B cell (primary cell): ENCODE measurements around the gene ATP2B3. TPM values are rescaled to one million over a fixed set of nuclear protein-coding genes. Genes with fewer than 3 reads are reported as not detected.
"Not testable (repeated sequence)": the region's sequence is repeated elsewhere in the genome, so short reads cannot be mapped to it uniquely, and the experiment has no call there.

Experiments used
- ATAC-seq: fragments of 200-7000 bp; cut with Tn5 transposase; one replicate; pipeline ENCODE4 v1.10.0; 2021; ENCODE audit warnings: low read depth, mild to moderate bottlenecking, moderate number of reproducible peaks, moderate library complexity
- CTCF ChIA-PET: fragments of 350-600 bp; sonication (Branson Sonifier 250); formaldehyde crosslinking; loops from one replicate; lab custom pipeline; 2021; ENCODE audit warnings: antibody characterized with exemption, inconsistent platforms; lab: Charles Lee
- POLR2A ChIA-PET: fragments of 350-600 bp; sonication (Branson Sonifier 250); formaldehyde crosslinking; loops from one replicate; lab custom pipeline; 2021; ENCODE audit warnings: antibody characterized with exemption; lab: Charles Lee
- DNase-seq: peaks from one replicate; pipeline ENCODE4 v3.0.0; 2013
- H2AFZ ChIP-seq: 2 replicates; pipeline ENCODE4 v1.6.1; 2012; ENCODE audit warnings: mild to moderate bottlenecking, low read depth, low read length; ENCODE audit not compliant: insufficient read depth, poor library complexity, severe bottlenecking
- H3K27ac ChIP-seq, 2 donors: 1 replicate in 1 of 2; 2 replicates in 1 of 2; pipeline ENCODE4 v1.5.1; 2012 to 2013; ENCODE audit warnings: low read length in 2 of 2, mild to moderate bottlenecking in 2 of 2, moderate library complexity in 1 of 2
- H3K27me3 ChIP-seq, 4 experiments: fragments of 200-600 bp in 1 of 4; sonication (generic) in 1 of 4; replicated peaks in 1 of 4; 1 replicate in 2 of 4; 2 replicates in 2 of 4; pipeline versions ENCODE4 v1.6.1 to v1.7.0; 2013 to 2016; ENCODE audit warnings: low read length in 3 of 4, mild to moderate bottlenecking in 2 of 4, mixed read lengths in 1 of 4, moderate library complexity in 1 of 4; ENCODE audit not compliant: insufficient read depth in 4 of 4, control insufficient read depth in 3 of 4; ENCODE audit errors: control extremely low read depth in 1 of 4
- H3K36me3 ChIP-seq, 2 experiments: replicated peaks in 1 of 2; 1 replicate in 1 of 2; 2 replicates in 1 of 2; pipeline versions ENCODE4 v1.6.1 to v1.7.1; 2013; ENCODE audit warnings: low read length in 1 of 2; ENCODE audit not compliant: insufficient read depth in 2 of 2, control insufficient read depth in 1 of 2; ENCODE audit errors: control extremely low read depth in 1 of 2, extremely low read depth in 1 of 2
- H3K4me1 ChIP-seq, 2 donors: fragments of 200-600 bp in 1 of 2; sonication (generic) in 1 of 2; 1 replicate in 1 of 2; 2 replicates in 1 of 2; pipeline versions ENCODE4 v1.5.1 to v1.6.1; 2013 to 2017; ENCODE audit warnings: low read length in 2 of 2; ENCODE audit not compliant: control insufficient read depth in 2 of 2, insufficient read depth in 2 of 2
- H3K4me2 ChIP-seq: replicated peaks from 2 replicates; pipeline ENCODE3; 2012; ENCODE audit warnings: mild to moderate bottlenecking, low read depth, low read length; ENCODE audit not compliant: poor library complexity, severe bottlenecking
- H3K4me3 ChIP-seq, 5 experiments: fragments of 200-600 bp in 1 of 5; sonication (generic) in 1 of 5; 1 replicate in 3 of 5; 2 replicates in 2 of 5; pipeline versions ENCODE4 v1.5.1 to v1.7.0; 2011 to 2016; ENCODE audit warnings: low read length in 4 of 5, mild to moderate bottlenecking in 4 of 5, low read depth in 2 of 5, control low read depth in 1 of 5, moderate library complexity in 1 of 5; ENCODE audit not compliant: insufficient read depth in 1 of 5; ENCODE audit errors: control extremely low read depth in 1 of 5, extremely low read depth in 1 of 5
- H3K79me2 ChIP-seq: fragments of 200-600 bp; sonication (generic); one replicate; pipeline ENCODE4 v1.6.0; 2016; ENCODE audit warnings: low read length; ENCODE audit not compliant: control insufficient read depth, insufficient read depth
- H3K9ac ChIP-seq: fragments of 200-600 bp; sonication (generic); 2 replicates; pipeline ENCODE4 v1.6.1; 2017; ENCODE audit warnings: mild to moderate bottlenecking, low read length, moderate library complexity
- H3K9me3 ChIP-seq, 3 donors: one replicate each; pipeline versions ENCODE4 v1.6.1 to v1.7.1; 2013; ENCODE audit warnings: low read length in 2 of 3; ENCODE audit not compliant: control insufficient read depth in 2 of 3, insufficient read depth in 1 of 3; ENCODE audit errors: control extremely low read depth in 1 of 3
- H4K20me1 ChIP-seq: 2 replicates; pipeline ENCODE4 v1.6.0; 2012; ENCODE audit warnings: mild to moderate bottlenecking, low read length; ENCODE audit not compliant: insufficient read depth, control insufficient read depth, poor library complexity, severe bottlenecking
- H3K27ac Mint-ChIP-seq: one replicate; pipeline ENCODE4 v1.8.0; 2021; ENCODE audit warnings: mixed read lengths
- H3K27me3 Mint-ChIP-seq: one replicate; pipeline ENCODE4 v1.8.0; 2021; ENCODE audit warnings: mixed read lengths
- H3K4me1 Mint-ChIP-seq: one replicate; pipeline ENCODE4 v1.8.0; 2021; ENCODE audit warnings: mixed read lengths
- H3K4me3 Mint-ChIP-seq: one replicate; pipeline ENCODE4 v1.8.0; 2021; ENCODE audit warnings: mixed read lengths
- H3K9me3 Mint-ChIP-seq: one replicate; pipeline ENCODE4 v1.8.0; 2022; ENCODE audit warnings: mixed read lengths; ENCODE audit not compliant: insufficient read depth
- EZH2 ChIP-seq: IDR thresholded peaks from 2 replicates; pipeline ENCODE4 v1.6.1; 2012; ENCODE audit warnings: borderline replicate concordance, low read depth, mild to moderate bottlenecking, moderate library complexity, low read length; ENCODE audit not compliant: insufficient read depth, poor library complexity, severe bottlenecking
- WGBS: methylation state at CpG from one replicate; pipeline ENCODE4 v1.1.5; 2013; ENCODE audit warnings: missing lambda C conversion rate; ENCODE audit not compliant: insufficient coverage; 5-methylcytosine and 5-hydroxymethylcytosine counted together
- intact Hi-C: fragments of 100-400 bp; cut with micrococcal nuclease; formaldehyde crosslinking; loops from one replicate; pipeline ENCODE4 v1.10.0; 2022
- polyA plus RNA-seq: library from polyadenylated mRNA; depleted of rRNA; stranded (reverse); fragments of >200 nt; gene quantifications from 2 replicates; pipeline ENCODE4 v1.2.3, GENCODE V29; 2012
- total RNA-seq, 2 donors: library from RNA; stranded (reverse); fragments of 120-200 nt in 1 of 2; gene quantifications; 1 replicate in 1 of 2; 2 replicates in 1 of 2; pipeline versions ENCODE4 v1.2.3 to v1.2.4, GENCODE V29; 2013 to 2022
- TF ChIP-seq, protein P1 (sequence below): fragments of 200-600 bp; IDR thresholded peaks from one replicate; pipeline ENCODE4 v1.8.0; 2022; ENCODE audit warnings: antibody characterized with exemption, mild to moderate bottlenecking

The ATP2B3 gene
- total and polyA plus RNA-seq, 2 donors (not counting 1 experiment from before 2014, with no cell fraction given): not detected

DNA sequence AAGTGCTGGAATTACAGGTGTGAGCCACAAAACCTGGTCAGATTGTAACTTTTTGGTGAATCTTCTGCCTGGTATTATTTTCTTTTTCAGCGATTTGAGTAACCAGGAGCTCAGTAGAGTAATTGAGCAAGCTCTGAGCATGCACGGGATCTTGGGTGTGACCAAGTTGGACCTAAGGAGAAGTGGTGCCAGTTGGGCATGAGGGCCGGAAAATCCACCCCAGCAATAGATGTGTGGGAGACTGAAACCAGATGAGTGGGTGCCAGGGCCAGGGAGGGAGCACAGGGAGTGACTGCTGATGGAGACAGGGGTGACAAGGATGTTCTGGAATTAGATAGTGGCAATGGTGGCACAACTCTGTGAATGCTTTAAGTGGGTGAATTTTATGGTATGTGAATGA lies 85.2 kb downstream of the ATP2B3 start:
- no peaks in the 10 kb centered on the region for H3K27me3 Mint-ChIP-seq
- H3K27me3 ChIP-seq: no peaks in the 10 kb centered on the region
- no peak overlapping the region for H2AFZ ChIP-seq
- H3K4me1 ChIP-seq: peaks cover 8 to 17% of the 10 kb centered on the region in 2 donors
- ChIA-PET CTCF (interaction anchor here (1.5 kb wide), 1 partner anchor 20 kb away, joined by 3 read pairs; no protein-coding TSS in a partner anchor), POLR2A (no interaction called here)
- H4K20me1 ChIP-seq: peaks cover 5% of the 10 kb centered on the region
- ATAC-seq (no peak), DNase-seq (no peak)
- H3K79me2 ChIP-seq: peaks cover 7% of the 10 kb centered on the region
- WGBS: 100% methylated on average over 3 of the region's 3 CpGs
- intact Hi-C loops: no loop called here
- H3K9me3 Mint-ChIP-seq: no peaks in the 10 kb centered on the region
- H3K4me3 Mint-ChIP-seq: no peak overlapping the region
- no peak overlapping the region for H3K4me2 ChIP-seq
- no peak overlapping the region for H3K9ac ChIP-seq
- H3K27ac ChIP-seq: no peak overlapping the region
- H3K27ac Mint-ChIP-seq: no peak overlapping the region
- H3K4me3 ChIP-seq: no peak overlapping the region
- H3K36me3 ChIP-seq: no peaks in the 10 kb centered on the region
- H3K4me1 Mint-ChIP-seq: peaks cover 19% of the 10 kb centered on the region
- no peaks in the 10 kb centered on the region for H3K9me3 ChIP-seq
- TF ChIP-seq EZH2: no peak
- TF ChIP-seq, protein P1, sequence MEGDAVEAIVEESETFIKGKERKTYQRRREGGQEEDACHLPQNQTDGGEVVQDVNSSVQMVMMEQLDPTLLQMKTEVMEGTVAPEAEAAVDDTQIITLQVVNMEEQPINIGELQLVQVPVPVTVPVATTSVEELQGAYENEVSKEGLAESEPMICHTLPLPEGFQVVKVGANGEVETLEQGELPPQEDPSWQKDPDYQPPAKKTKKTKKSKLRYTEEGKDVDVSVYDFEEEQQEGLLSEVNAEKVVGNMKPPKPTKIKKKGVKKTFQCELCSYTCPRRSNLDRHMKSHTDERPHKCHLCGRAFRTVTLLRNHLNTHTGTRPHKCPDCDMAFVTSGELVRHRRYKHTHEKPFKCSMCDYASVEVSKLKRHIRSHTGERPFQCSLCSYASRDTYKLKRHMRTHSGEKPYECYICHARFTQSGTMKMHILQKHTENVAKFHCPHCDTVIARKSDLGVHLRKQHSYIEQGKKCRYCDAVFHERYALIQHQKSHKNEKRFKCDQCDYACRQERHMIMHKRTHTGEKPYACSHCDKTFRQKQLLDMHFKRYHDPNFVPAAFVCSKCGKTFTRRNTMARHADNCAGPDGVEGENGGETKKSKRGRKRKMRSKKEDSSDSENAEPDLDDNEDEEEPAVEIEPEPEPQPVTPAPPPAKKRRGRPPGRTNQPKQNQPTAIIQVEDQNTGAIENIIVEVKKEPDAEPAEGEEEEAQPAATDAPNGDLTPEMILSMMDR: no peak

DNA sequence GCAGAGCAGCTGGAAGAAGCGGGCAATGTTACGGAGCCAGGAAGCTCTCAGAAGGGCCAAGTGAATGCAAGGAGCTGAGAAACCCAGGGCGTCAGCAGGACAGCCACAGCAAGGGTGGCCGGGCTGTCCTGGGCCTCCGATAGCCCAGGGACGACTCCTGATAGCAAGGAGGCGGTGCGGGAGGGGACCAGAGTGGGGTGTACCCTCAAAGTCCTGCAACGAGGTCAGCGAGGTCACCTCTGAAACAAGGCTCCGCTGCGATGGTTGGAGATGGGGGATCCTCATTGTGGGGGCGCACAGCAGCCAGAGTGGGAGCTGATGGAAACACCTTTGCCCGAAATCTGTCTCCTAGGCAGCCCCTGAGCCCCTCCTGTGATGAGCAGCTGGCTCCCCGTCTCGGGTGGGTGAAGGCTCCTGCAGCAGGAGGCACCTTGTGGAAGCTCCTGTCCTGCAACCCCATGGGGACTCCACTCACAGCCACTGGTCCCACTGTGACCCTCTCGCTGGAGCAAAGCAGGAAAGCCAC lies 85.8 kb downstream of the ATP2B3 start:
- Histone ChIP-seq H3K9ac (no peak overlapping the region), H3K27me3 (no peaks in the 10 kb centered on the region), H3K36me3 (no peaks in the 10 kb centered on the region), H3K4me3 (no peak overlapping the region), H3K79me2 (peaks cover 1% of the 10 kb centered on the region), H3K27ac (no peak overlapping the region), H3K9me3 (no peaks in the 10 kb centered on the region), H3K4me1 (peaks cover 5 to 11% of the 10 kb centered on the region in 2 donors), H3K4me2 (no peak overlapping the region), H2AFZ (no peak overlapping the region), H4K20me1 (no peaks in the 10 kb centered on the region)
- Mint-ChIP-seq H3K4me1 (peaks cover 14% of the 10 kb centered on the region), H3K9me3 (no peaks in the 10 kb centered on the region), H3K4me3 (no peak overlapping the region), H3K27ac (no peak overlapping the region), H3K27me3 (no peaks in the 10 kb centered on the region)
- intact Hi-C loops: no loop called here
- TF ChIP-seq, protein P1: no peak
- no peak for TF ChIP-seq EZH2
- ChIA-PET CTCF (no interaction called here), POLR2A (no interaction called here)
- WGBS: 96% methylated on average over 11 of the region's 17 CpGs
- DNase-seq (no peak), ATAC-seq (no peak)

DNA sequence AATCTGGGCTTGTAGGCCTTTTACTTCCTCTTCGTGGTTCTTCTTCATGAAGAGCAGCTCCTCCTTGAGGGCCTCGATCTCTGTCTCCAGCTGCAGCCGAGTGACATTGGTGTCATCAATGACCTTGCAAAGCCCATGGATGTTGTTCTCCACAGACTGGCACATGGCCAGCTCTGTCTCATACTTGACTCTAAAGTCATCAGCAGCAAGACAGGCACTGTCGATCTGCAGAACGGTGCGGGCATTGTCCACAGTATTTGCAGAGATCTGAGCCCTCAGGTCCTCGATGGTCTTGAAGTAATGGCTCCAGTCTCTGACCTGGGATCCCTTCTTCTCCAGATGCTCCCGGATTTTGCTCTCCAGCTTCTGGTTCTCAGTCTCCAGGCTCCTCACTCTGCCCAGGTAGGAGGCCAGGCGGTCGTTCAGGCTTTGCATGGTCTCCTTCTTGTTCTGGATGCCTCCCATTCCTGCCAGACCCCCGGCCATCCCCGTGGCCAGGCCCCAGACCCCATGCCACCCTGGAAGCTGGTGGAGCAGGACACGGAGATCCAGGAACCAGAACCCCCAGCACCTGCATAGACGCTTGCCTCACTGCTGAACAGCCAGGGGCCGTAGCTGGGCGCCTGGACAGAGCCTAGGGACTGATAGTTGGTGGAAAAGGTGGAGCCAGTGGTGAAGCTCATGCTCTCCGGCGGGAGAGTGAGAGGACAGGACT lies 87.4 kb downstream of the ATP2B3 start:
- H3K27ac Mint-ChIP-seq, intact Hi-C loops: not testable (repeated sequence)

More for the DNA sequence above, 87.4 kb downstream of the ATP2B3 start:
- WGBS: 82% methylated on average over 7 of the region's 18 CpGs
- H3K4me3 Mint-ChIP-seq, ATAC-seq, H3K79me2 ChIP-seq, H3K9ac ChIP-seq, H3K9me3 ChIP-seq, H4K20me1 ChIP-seq, DNase-seq, H3K36me3 ChIP-seq, H3K4me2 ChIP-seq, H3K9me3 Mint-ChIP-seq, H3K4me3 ChIP-seq, H2AFZ ChIP-seq, H3K27me3 Mint-ChIP-seq, H3K27ac ChIP-seq, H3K27me3 ChIP-seq, POLR2A ChIA-PET: not testable (repeated sequence)
- peaks cover 15% of the 10 kb centered on the region for H3K4me1 Mint-ChIP-seq
- H3K4me1 ChIP-seq: peaks cover 3 to 16% of the 10 kb centered on the region in 2 donors
- CTCF ChIA-PET: interaction anchor here (1.3 kb wide), 1 partner anchor 663 kb away, joined by 5 read pairs; no protein-coding TSS in a partner anchor
